Measurements from ENCODE around the gene NUDCD3. TPM values are rescaled to one million over a fixed set of nuclear protein-coding genes. Genes with fewer than 3 reads are reported as not detected.

Gene NUDCD3
- total RNA-seq, 1 experiment from 2014 or later = 94.6 TPM

DNA sequence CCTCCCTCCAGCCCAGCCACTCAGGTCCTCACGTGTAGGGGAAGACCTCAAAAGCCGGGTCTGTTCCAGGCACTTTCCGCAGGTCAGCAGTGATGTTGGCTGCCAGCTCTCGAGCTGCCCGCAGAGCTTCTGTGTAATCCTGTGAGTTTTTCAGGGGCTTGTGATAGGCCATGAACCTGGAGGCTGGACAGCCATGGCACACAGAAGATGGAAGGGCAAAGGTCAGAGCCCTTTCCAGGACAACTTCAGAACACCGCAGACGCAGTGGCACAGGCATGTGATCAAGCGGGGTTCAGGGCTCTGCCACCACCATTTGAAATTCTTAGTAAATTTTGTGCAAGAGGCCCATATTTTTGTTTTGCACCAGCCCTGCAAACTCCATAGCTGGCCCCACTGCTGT, 26.7 kb upstream of the NUDCD3 start (continued):
- TF ChIP-seq, protein P1, sequence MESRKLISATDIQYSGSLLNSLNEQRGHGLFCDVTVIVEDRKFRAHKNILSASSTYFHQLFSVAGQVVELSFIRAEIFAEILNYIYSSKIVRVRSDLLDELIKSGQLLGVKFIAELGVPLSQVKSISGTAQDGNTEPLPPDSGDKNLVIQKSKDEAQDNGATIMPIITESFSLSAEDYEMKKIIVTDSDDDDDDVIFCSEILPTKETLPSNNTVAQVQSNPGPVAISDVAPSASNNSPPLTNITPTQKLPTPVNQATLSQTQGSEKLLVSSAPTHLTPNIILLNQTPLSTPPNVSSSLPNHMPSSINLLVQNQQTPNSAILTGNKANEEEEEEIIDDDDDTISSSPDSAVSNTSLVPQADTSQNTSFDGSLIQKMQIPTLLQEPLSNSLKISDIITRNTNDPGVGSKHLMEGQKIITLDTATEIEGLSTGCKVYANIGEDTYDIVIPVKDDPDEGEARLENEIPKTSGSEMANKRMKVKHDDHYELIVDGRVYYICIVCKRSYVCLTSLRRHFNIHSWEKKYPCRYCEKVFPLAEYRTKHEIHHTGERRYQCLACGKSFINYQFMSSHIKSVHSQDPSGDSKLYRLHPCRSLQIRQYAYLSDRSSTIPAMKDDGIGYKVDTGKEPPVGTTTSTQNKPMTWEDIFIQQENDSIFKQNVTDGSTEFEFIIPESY (IDR thresholded peaks at IDR 0.05; ENCODE audit: extremely low read depth, insufficient replicate concordance, low read length) = no peak
- TF ChIP-seq, protein P2, sequence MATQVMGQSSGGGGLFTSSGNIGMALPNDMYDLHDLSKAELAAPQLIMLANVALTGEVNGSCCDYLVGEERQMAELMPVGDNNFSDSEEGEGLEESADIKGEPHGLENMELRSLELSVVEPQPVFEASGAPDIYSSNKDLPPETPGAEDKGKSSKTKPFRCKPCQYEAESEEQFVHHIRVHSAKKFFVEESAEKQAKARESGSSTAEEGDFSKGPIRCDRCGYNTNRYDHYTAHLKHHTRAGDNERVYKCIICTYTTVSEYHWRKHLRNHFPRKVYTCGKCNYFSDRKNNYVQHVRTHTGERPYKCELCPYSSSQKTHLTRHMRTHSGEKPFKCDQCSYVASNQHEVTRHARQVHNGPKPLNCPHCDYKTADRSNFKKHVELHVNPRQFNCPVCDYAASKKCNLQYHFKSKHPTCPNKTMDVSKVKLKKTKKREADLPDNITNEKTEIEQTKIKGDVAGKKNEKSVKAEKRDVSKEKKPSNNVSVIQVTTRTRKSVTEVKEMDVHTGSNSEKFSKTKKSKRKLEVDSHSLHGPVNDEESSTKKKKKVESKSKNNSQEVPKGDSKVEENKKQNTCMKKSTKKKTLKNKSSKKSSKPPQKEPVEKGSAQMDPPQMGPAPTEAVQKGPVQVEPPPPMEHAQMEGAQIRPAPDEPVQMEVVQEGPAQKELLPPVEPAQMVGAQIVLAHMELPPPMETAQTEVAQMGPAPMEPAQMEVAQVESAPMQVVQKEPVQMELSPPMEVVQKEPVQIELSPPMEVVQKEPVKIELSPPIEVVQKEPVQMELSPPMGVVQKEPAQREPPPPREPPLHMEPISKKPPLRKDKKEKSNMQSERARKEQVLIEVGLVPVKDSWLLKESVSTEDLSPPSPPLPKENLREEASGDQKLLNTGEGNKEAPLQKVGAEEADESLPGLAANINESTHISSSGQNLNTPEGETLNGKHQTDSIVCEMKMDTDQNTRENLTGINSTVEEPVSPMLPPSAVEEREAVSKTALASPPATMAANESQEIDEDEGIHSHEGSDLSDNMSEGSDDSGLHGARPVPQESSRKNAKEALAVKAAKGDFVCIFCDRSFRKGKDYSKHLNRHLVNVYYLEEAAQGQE (IDR thresholded peaks at IDR 0.05; ENCODE audit: low read depth) = no peak
- TF ChIP-seq SIN3A (IDR thresholded peaks at IDR 0.05; ENCODE audit: low read depth) = no peak
- no peak for TF ChIP-seq JUND (IDR thresholded peaks at IDR 0.05)
- TF ChIP-seq POLR2A (IDR thresholded peaks at IDR 0.05; ENCODE audit: borderline replicate concordance, extremely low read depth, insufficient read depth, insufficient read length) = no peak
- TF ChIP-seq YY1 (IDR thresholded peaks at IDR 0.05; ENCODE audit: extremely low read depth, insufficient replicate concordance, low read depth, low read length) = no peak

DNA sequence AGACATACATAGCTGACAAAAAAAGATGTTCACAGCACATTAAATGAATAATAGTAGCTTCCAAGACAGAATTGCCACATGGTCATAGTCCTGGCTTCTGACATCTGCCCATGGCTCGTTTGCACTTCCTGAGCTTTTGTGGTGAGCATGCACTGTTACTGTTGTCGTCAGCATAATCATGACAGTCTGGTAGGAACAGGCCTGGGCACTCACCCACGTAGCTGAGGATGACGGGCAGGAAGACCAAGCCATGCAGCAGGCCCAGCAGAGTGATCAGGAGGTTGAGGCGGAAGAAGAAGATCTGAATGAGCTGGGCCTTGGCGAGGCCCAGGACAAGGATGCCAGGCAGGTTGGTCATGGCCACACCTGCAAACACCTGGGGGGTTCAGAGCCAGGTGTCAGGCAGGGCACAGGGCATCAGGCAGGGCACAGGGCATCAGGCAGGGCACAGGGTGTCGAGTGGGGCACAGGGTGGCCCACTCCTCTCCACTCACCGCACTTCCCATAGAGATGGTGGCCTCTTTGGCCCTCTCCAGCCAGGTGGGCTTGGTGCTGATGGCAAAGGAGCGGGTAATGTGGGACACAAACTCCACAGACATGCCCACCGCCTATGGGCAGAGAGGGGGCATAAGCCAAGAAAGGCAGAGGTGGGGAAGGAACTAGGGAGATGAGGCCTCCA, 25.3 kb upstream of the NUDCD3 start:
- Histone ChIP-seq H3K27ac (ENCODE audit: low read depth, low read length) (no peak overlapping the region), H3K9me3 (ENCODE audit: control insufficient read depth in 1 of 2, insufficient read depth in 1 of 2, low read depth in 1 of 2, low read length in 2 of 2) (no peaks in the 10 kb centered on the region), H3K27me3 (ENCODE audit: insufficient read depth, low read length) (no peaks in the 10 kb centered on the region), H4K20me1 (ENCODE audit: insufficient read depth) (no peaks in the 10 kb centered on the region), H3K4me3 (replicated peaks in 1 of 2; ENCODE audit: low read depth in 1 of 2, low read length in 2 of 2) (no peak overlapping the region), H3K4me1 (ENCODE audit: control insufficient read depth in 1 of 2, insufficient read depth in 2 of 2, low read length in 2 of 2) (no peaks in the 10 kb centered on the region), H3K79me2 (ENCODE audit: insufficient read depth, low read length) (no peaks in the 10 kb centered on the region), H2AFZ (ENCODE audit: low read depth, low read length, poor library complexity, severe bottlenecking) (no peak overlapping the region), H3K9me2 (ENCODE audit: insufficient read depth) (no peaks in the 10 kb centered on the region), H3K4me2 (ENCODE audit: low read length) (no peak overlapping the region), H3K9ac (ENCODE audit: low read length) (no peak overlapping the region), H3K36me3 (ENCODE audit: control insufficient read depth in 1 of 2, insufficient read depth in 2 of 2, low read length in 2 of 2) (no peaks in the 10 kb centered on the region)
- no peak for DNase-seq (ENCODE audit: low read depth, low spot score)
- POLR2A ChIA-PET = no interaction called here
- TF ChIP-seq, protein P2 (IDR thresholded peaks at IDR 0.05; ENCODE audit: low read depth) = no peak
- TF ChIP-seq EZH2phosphoT487 (IDR thresholded peaks at IDR 0.05; ENCODE audit: borderline replicate concordance) = no peak
- CTCF ChIA-PET = no interaction called here
- RAD21 ChIA-PET (ENCODE audit: low non-redundant PET in 1 of 2, low total read pairs in 2 of 2, uncharacterized antibody in 2 of 2, unreplicated experiment in 2 of 2) = no interaction called here
- no TSS peak for BruUV-seq (replicated peaks)
- no peak for ATAC-seq
- intact Hi-C loops (cut with micrococcal nuclease) = no loop called here
